HG03175 (cell line): ENCODE measurements around the gene ITGB1BP1.

Experiments
- ATAC-seq: cut with Tn5 transposase; IDR thresholded peaks from one replicate; pipeline ENCODE4 v1.9.1; 2021; ENCODE audit warnings: mild to moderate bottlenecking, moderate library complexity; ENCODE audit not compliant: unreplicated experiment

Gene ITGB1BP1

GRCh38 chr2:9354318-9354717 lies 69.0 kb downstream of the ITGB1BP1 start:
- no peak for ATAC-seq
